HG02610 (cell line): ENCODE results near the gene PRKAG2.
"Not testable (repeated sequence)": the region's sequence is repeated elsewhere in the genome, so short reads cannot be mapped to it uniquely, and the experiment has no call there.

Experiments
- ATAC-seq: cut with Tn5 transposase; IDR thresholded peaks from one replicate; pipeline ENCODE4 v1.9.1; 2021; ENCODE audit warnings: mild to moderate bottlenecking, moderate library complexity; ENCODE audit not compliant: unreplicated experiment

Gene PRKAG2

DNA sequence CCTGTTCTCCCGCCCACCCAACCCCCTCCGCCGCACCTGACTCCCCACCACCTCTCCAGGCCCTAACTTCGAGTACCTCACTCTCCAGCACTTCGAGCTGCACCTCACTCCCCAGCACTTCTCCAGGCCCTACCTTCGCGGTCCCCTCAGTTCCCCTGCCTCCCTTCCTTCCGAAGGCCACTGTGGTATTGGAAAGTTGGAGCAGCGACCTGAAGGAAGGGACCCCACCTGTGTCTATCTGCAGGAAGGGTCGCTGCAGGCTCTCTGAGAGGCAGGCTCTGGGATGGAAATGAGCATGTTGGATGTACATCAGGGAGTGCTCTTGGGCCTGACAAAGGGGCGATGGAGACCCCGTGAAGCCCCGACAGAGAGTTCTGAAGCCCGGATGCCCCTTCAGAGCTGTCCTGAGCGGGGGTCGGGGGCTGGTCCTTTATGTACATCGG, 122.2 kb downstream of the PRKAG2 start:
- no peak for ATAC-seq

DNA sequence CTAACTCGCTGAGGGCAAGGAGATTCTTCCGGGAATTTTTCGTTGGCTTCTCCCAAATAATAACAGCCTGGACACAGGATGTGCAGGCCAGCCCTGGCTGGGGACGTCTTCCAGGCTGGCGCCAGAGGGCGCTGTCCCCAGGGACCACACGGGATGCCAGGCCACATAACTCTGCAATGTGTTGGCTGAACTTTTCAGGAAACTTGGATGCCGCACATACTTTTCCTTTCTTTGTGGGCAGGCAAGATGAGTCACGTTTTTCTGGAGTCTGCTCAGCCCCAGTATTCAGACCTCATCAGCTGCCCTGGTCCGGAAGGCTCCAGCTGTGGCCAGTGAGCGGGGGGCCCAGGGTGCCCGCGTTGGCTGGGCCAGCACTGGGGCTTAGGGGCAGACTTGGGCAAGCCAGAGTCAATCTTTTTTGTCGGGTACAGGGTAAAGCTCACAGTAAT, 122.7 kb downstream of the PRKAG2 start:
- no peak for ATAC-seq

DNA sequence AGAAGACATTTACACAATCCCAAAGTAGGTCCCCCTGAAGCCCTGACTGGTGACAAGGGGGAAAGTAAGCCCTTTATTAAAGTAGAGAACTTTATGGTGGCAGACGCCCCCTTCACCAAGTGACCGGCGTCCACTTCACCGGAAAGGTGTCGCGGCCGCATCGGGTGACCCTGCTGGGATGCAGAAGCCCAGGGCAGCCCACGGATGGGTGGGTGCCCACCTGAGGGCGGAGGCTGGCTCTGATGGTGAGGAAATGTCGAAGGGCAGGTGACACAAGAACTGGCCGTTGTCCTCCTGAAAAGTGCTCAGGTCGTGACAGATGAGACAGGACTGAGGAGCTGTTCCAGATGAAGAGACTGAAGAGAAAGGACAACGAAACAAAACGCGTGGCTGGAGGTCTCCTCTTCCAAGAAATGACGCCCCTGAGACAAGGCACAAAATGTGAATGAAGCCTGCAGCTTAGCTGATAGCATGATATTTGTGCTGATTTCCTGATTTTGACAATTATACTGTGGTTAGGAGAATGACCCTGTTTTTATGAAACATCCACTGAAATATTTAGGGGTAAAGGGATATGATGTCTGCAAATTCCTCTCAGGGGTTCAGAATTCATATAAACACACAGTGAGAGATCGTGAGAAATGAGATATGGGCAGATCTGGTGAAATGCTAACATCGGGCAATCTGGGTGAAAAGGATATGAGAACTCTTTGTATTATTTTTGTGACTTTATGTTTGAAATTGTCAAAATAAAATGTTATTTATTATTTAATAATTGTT, 123.9 kb downstream of the PRKAG2 start:
- ATAC-seq: no peak

DNA sequence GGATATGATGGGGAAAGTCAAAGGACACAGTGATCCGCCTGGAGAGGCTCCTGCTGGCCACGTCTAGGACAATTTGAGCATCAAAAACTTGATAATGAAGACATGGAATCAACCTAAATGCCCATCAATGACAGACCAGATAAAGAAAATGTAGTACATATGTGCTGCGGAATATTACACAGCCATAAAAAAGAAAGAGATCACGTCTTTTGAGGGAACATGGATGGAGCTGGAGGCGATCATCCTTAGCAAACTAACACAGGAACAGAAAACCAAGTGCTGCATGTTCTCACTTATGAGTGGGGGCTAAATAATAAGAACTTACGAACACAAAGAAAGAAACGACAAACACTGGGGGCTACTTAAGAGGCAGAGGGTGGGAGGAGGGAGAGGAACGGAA, 124.9 kb downstream of the PRKAG2 start:
- ATAC-seq: no peak

DNA sequence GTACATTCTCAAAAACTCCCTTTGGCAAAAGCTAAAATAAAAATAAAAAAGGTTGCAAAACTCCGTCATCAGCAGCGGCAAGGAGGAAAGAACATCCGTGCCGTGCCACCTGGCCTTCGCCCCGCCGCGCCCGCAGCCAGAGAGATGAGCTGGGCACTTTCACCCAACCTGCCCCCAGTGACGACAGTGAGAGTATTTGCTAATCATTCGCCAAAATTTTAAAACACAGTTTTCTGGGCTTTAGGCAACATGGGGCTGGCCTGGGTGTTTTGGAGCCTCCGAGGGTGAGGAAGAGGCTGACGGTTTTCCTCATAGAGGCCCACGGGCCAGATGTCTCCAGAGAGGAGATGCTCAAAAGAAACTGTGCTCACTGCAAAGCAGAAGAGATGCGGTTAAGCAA, 128.2 kb downstream of the PRKAG2 start:
- ATAC-seq: no peak

DNA sequence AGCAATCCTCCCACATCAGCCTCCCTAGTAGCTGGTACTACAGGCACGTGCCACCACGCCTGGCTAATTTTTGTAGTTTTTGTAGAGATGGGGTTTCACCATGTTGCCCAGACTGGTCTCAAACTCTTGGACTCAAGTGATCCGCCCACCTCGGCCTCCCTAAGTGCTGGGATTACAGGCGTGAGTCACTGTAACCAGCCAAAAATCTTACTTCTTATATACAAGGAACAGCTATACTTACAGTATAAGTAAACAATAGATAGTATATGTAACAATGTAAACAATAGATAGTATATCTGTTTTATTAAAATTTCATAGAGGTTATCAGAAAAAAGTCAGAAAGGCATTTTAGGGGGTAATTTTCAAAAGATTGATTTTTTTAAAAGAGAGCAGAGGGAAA, 128.9 kb downstream of the PRKAG2 start:
- not testable (repeated sequence) for ATAC-seq

DNA sequence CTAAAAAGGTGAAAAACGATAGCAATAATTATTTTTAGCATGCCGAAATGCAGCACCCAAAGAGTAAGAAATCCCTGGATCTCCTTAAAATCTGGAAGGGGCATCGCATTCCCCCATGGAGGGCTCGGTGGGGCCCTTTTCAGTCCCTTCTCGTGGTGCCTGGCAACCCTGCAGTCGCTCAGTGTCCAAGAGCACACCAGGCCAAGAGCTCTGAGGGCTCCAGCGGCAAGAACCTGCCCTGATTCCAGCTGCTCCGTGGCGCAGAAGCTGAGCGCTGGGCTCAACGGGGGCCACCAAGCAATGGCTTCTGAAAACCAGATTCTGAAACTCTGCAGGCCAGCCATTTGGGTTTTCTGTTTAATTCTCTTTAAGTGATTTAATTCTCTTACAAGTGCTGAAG, 131.2 kb downstream of the PRKAG2 start:
- no peak for ATAC-seq

DNA sequence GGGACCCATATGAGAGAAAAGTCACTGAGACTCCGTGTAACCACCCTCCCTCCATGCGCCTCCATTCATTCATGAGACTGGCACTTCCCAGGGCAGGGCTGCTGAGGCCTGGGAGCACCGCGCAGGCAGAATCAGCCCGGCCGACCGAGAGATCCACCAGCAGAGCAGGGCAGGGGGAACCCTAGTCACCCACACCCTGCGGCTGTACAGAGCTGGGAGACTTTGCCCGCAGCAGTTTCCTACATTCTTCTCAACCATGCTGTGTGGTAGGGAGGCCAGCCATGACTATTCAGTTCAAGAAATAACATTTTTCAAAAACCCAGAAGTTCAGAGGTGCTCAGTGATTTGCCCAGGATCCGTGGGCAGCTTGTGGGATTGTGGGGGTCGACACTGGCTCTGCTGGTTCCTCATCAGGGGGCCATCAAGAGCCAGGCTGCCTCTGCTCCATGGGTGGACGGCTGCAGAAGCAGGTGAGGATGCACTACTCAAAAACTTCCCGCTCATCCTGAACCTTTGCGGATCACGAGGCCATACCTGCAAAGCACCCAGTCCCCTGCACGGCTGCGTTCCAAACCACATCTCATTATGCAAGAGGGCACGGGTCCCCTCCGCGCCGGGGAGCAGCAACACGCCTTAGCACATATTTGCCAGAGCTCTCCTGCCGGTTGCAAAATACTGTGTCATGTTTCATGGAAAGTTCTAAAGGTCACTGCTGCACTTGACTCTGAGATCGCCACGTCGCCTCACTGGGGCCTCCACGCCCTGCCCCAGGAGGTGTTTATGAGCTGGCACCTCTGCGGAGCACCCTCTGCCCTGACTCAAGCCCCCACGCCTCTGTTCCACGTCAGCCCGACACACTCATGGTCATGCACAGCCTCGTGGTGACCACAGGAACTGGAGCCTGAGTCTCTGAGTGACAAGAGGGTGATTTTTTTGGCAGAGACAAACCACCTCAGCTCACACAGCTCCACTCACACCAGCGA, 132.0 kb downstream of the PRKAG2 start:
- ATAC-seq: no peak

DNA sequence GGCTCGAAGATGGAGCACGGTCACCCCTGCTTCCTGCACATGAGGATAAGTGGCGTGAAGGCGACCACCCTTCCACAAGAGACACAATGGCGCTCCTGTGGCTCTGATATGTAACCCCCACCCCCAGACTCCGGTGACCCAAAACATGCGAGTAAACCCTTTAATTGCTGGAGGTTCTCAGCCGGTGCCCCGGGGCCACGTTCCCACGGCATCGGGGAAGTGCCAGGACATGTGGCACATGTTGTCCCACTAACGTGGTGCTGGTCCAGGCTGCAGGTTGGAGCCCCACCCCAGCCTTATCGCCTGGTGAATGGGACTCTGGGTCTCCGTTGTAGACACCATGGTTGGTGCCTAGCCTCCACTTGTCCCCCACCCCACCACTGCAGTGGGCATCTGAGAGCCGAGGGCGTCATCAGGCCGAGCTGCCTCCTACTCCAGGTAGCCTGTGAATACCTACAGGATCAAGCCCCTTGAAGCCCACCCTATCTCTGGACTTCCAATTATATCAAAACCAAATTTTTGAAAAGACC, 132.8 kb downstream of the PRKAG2 start:
- ATAC-seq: no peak

DNA sequence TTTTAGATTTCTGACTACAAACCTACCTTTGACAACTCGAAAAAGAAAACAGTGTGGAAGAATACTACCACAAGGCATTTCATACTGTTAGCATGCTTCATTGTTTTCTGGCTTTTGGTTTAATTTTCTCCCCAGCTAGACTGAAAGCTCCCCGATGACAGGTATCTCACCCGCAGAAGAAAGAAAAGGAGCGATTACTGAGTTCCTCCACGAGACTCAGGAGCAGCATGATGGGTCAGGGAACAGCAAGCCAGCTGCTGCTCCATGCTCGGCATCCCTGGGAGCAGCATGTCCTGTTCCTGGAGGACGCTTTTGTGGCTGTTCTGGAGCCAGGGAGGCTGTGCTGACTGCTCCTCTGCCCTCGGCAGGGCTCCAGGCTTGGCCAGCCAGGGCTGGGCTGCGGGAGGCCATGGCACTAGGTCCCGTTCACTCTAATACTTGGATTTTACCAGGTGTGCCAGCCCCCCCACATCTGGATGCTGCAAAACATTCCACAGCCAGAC, 133.4 kb downstream of the PRKAG2 start:
- no peak for ATAC-seq

DNA sequence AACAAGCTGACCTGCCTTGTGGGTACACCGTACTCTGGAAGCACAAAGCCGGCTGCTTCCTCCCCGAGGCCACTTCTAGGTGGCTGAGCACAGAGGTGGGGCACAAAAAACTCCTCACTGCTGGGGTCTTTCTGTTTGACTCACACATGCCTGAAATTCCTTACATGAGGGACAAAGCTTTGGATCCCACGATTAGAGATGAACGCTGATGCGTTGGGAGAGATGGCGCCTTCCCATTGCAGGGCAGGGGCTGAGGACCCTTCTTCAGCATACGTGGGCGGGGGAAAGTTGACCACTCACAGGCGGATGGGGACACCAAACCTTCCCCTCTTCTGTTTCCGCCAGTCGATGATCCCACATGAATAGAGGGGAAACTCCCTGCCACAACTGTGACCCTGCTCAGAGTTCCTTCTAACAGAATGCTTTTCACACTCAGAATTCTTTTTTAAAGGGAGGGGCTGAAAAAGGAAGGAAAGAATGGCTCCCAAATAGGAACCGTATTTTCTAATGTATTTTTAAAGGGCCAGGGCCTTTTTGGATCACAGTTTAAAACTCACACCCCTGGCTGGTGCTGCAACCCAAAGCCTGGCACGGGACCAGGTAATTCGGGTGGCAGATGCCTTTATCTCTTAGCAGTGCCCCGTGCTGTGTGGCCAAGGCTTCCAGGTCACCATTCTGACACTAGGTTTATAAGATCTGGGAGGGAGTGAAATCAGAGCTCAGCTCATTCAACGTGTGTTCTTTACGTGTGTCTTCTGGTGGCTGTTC, 134.0 kb downstream of the PRKAG2 start:
- ATAC-seq: peak; percentile 64

DNA sequence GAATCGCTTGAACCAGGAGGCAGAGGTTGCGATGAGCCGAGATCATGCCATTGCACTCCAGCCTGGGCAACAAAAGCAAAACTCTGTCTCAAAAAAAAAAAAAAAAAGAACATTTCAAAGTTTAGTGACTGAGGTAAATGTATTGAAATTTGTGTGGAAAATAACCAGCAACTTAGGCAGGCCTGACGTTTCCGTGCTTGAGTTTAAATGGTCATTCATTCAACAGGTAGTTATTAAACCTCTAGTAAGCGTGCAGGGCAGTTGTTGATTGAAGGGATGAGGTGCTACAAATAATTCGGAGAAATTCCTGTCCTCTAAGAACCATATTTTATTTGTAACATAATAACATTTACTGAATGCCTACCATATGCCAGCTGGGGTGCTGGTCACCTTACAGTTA, 135.3 kb downstream of the PRKAG2 start:
- ATAC-seq: no peak

DNA sequence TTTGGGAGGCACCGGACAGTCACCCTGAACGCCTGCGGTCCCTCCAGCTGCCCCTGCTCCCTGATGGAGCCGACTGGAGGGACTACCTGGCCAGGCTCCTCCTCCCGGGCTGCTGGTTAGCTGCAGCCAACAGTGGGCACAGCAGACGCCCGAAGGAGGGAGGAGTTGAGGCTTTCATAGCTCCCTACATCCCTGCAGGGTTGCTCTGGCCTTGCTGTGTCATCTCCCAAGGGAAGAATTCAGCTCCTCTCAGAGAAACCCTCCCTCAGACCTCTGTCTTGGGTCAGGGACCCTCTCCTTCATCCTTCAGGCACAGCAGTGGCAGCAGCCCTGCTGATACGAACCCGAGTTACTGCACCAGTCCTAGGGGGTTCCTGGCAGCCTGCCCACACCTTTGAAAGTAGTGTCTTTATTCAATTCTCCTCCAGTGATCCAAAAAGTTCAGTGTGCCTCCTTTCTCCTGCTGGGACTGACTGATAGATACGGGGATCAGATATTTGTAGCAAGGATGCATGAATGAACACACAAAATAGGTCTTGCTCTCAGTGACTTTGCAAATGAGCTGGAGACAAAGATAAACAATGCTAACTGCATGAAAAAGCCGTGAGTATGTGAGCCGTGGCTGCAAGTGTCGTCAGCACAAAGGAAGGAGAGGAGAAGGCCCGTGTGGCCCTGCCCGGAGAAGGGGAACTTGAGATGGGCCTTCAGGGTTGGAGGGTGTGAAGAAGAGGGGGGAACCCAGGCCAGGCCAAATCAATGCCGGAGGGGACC, 136.6 kb downstream of the PRKAG2 start:
- ATAC-seq: no peak

DNA sequence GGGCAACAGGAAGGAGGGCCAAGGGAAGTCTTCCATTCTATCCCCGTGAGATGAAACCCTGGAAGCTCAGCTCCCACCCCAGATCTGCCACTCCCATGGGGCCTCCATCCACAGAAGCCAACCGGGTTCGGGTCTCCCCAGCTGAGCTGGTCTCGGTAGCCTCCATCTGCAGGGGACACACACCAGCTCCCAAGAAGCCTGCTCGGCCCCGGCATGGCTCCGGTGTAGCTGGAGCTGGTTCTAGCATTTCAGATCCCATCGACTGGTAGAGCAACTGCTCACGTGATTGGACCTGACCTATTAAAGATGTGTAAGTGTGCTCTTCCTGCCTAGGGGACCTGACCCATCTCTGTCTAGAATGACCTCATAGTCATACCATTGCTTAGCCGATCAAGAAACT, 138.0 kb downstream of the PRKAG2 start:
- ATAC-seq: no peak

DNA sequence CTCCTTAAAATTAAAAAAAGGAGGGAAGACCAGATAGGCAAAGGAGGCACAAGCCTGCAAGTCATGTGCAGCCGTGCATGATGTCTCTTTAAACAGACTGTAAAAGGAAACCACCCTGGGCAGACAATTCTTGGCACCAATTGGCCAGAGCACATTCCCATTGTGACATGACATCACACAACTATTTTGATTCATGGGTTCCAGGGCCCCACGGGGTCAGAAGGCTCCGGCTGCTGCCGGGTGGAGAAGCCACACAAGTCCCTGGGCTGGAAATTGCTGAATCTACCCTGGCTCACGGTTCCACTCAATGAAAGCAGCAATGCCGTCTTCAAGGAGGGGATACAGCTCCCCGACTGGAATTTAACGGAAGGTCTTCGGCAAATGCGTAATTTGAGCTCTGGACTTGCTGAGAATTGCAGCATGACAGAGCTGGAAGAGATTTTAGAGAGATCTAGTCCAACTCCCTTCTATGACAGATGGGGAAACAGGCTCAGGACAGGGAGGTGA, 140.5 kb downstream of the PRKAG2 start:
- ATAC-seq: no peak

DNA sequence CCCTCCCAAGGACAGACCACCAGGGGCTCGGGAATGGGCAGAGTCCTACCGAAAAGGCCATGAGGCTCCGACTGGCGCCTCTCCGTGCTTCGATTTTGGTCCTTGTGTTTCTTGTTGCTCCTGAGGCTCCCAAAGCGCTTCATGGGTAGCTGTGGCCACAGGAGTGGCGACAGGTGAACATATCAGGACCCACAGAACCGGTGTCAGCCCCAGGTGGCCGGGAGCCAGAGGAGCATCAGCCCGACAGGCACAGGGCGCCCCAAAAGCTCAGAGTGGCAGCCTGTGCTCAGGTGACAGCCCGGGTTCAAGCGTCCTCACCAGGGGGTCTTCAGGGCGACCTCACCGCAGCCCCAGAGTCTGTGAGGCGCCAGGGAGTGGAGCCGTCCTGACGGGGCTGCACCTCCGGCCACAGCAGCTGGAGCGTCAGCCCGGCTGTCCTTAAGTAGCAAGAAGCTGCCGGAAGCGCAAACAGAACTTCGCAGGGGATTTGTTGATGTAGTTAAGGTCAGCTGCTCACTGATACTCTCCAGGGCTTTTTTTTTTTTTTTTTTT, 141.0 kb downstream of the PRKAG2 start:
- ATAC-seq: no peak

DNA sequence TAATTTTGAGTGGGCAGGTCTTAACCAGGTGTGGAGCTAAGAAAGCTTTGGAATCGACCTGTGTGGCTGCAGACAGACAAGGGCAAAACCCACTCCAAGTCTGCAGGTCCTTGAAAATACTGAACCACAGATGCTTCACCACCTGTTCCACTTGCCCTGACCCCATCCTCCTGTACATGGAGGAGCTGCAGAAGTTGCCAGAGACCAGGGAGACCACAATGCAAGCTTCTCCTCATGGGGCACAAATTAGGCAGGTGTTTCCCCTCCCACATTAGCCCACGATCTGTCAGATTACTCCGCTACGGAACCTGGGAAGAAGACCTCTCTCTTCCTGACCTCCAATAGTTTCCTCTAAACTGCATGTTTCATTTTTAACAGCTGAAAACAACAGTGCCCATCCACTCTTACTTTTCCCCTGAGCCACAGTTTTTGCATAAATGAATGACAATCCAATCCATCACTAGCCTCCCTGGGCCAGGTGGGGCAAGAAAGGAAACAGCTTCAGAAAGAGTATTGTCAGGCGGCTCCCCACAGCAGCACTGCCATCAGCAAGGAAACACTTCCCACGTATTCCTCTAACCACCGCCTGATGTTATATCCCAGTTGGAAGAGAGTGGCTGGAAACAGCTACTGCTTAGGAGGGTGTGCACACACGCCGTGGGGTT, 141.6 kb downstream of the PRKAG2 start:
- ATAC-seq: no peak

DNA sequence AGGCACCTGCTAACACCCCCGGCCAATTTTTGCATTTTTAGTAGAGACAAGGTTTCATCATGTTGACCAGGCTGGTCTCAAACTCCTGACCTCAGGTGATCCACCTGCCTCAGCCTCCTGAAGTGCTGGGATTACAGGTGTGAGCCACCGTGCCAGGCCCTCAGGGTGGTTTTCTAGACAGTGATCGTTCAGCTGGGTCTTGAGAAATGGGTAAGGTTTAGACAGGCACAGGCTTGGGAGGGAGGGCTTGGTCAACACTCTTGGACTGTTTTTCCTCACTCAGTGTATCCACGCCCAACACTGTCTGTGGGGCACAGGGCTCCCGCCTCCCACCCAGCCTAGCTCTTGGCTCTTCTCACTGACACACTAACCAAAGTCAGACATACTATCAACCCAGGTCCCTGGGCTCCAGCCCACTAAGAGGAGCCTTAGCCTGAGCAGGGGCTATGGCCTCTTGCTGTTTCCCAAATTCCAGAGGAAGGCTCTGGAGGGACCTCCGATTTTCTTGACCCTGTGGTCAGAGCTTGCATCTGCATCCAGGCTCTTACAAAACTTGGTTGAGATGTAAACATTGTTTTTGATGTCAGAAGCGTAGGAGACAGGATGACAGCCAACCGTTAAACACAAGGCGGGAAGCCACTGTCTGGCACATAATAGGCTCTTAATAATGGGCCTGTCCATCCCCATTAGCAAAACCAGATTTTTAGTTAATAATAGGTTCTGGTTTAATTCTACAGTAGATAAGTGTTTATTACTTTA, 143.9 kb downstream of the PRKAG2 start:
- no peak for ATAC-seq
